ES-I3 (cell line): ENCODE results near the gene NR2C2AP.
"Not testable (repeated sequence)": the region's sequence is repeated elsewhere in the genome, so short reads cannot be mapped to it uniquely, and the experiment has no call there.

Source experiments
- H3K36me3 ChIP-seq: 2 replicates; pipeline ENCODE4 v1.6.1; 2013; ENCODE audit warnings: mild to moderate bottlenecking, low read length, control low read depth, moderate library complexity; ENCODE audit not compliant: insufficient read depth
- H3K4me1 ChIP-seq: 2 replicates; pipeline ENCODE4 v1.6.1; 2013; ENCODE audit warnings: mild to moderate bottlenecking, control low read depth, low read length; ENCODE audit not compliant: insufficient read depth
- H3K9ac ChIP-seq: 2 replicates; pipeline ENCODE4 v1.6.1; 2013; ENCODE audit warnings: low read depth, mild to moderate bottlenecking, low read length, moderate library complexity
- H3K9me3 ChIP-seq: 2 replicates; pipeline ENCODE4 v1.6.1; 2013; ENCODE audit warnings: mild to moderate bottlenecking, low read length, moderate library complexity; ENCODE audit not compliant: control insufficient read depth, insufficient read depth

Gene NR2C2AP

GRCh38 chr19:19181488-19181998 lies 21.7 kb downstream of the NR2C2AP start:
- no peaks in the 10 kb centered on the region for H3K4me1 ChIP-seq
- H3K9ac ChIP-seq, result no peak overlapping the region
- H3K9me3 ChIP-seq, result no peaks in the 10 kb centered on the region
- H3K36me3 ChIP-seq, result no peaks in the 10 kb centered on the region; the same call in 1 of the 2 replicates

GRCh38 chr19:19179548-19180441 lies 23.4 kb downstream of the NR2C2AP start:
- no peak overlapping the region for H3K9ac ChIP-seq
- no peaks in the 10 kb centered on the region for H3K9me3 ChIP-seq
- no peaks in the 10 kb centered on the region for H3K4me1 ChIP-seq
- no peaks in the 10 kb centered on the region; the same call in 1 of the 2 replicates for H3K36me3 ChIP-seq

- Histone ChIP-seq H3K9me3 (no peaks in the 10 kb centered on the region), H3K36me3 (no peaks in the 10 kb centered on the region; the same call in 1 of the 2 replicates), H3K9ac (no peak overlapping the region), H3K4me1 (peaks cover 6% of the 10 kb centered on the region; the same call in 1 of the 2 replicates)
Measured at GRCh38 chr19:19176950-19177349, 26.3 kb downstream of the NR2C2AP start.

GRCh38 chr19:19173243-19173642 lies 30.0 kb downstream of the NR2C2AP start:
- H3K9me3 ChIP-seq, H3K36me3 ChIP-seq, H3K9ac ChIP-seq: not testable (repeated sequence)
- peaks cover 10% of the 10 kb centered on the region for H3K4me1 ChIP-seq

GRCh38 chr19:19171821-19172532 lies 31.2 kb downstream of the NR2C2AP start:
- Histone ChIP-seq H3K9me3 (no peaks in the 10 kb centered on the region), H3K4me1 (peaks cover 10% of the 10 kb centered on the region), H3K36me3 (no peaks in the 10 kb centered on the region), H3K9ac (no peak overlapping the region)

GRCh38 chr19:19170873-19171672 lies 32.1 kb downstream of the NR2C2AP start:
- Histone ChIP-seq H3K4me1 (peaks cover 10% of the 10 kb centered on the region), H3K9ac (no peak overlapping the region; the same call in 1 of the 2 replicates), H3K36me3 (no peaks in the 10 kb centered on the region), H3K9me3 (no peaks in the 10 kb centered on the region)

GRCh38 chr19:19170053-19170872 lies 33.0 kb downstream of the NR2C2AP start, which contains the start of gene MEF2B:
Gene MEF2B, minus strand, starts transcription at chr19:19170263. Its CDS starts 19,528 bp downstream, at chr19:19150735.
- Histone ChIP-seq H3K9ac (peak within 1 kb of the TSS; percentile 35; the same call in 1 of the 2 replicates), H3K9me3 (no peaks in the 10 kb centered on the region), H3K4me1 (peaks cover 10% of the 10 kb centered on the region), H3K36me3 (no peaks in the 10 kb centered on the region)

- Histone ChIP-seq H3K9me3 (no peaks in the 10 kb centered on the region), H3K9ac (peak overlapping the region; percentile 35; the same call in 1 of the 2 replicates), H3K4me1 (peaks cover 10% of the 10 kb centered on the region), H3K36me3 (no peaks in the 10 kb centered on the region)
Measured at GRCh38 chr19:19169236-19170052, 33.8 kb downstream of the NR2C2AP start.

- no peaks in the 10 kb centered on the region for H3K9me3 ChIP-seq
- no peaks in the 10 kb centered on the region for H3K36me3 ChIP-seq
- H3K4me1 ChIP-seq, result peaks cover 10% of the 10 kb centered on the region
- no peak overlapping the region for H3K9ac ChIP-seq
Measured at GRCh38 chr19:19167612-19168011, 35.6 kb downstream of the NR2C2AP start.

GRCh38 chr19:19165396-19165795 lies 37.8 kb downstream of the NR2C2AP start:
- Histone ChIP-seq H3K36me3 (no peaks in the 10 kb centered on the region), H3K4me1 (no peaks in the 10 kb centered on the region; the same call in 1 of the 2 replicates), H3K9me3 (no peaks in the 10 kb centered on the region), H3K9ac (no peak overlapping the region)

GRCh38 chr19:19162495-19162894 lies 40.7 kb downstream of the NR2C2AP start:
- H3K4me1 ChIP-seq, result no peaks in the 10 kb centered on the region
- H3K9me3 ChIP-seq, result no peaks in the 10 kb centered on the region
- H3K36me3 ChIP-seq, result no peaks in the 10 kb centered on the region
- H3K9ac ChIP-seq, result no peak overlapping the region

- Histone ChIP-seq H3K4me1 (no peaks in the 10 kb centered on the region), H3K9ac (peak overlapping the region; percentile 13; the same call in 1 of the 2 replicates), H3K9me3 (no peaks in the 10 kb centered on the region), H3K36me3 (no peaks in the 10 kb centered on the region)
Measured at GRCh38 chr19:19160461-19161035, 42.7 kb downstream of the NR2C2AP start.
